ENCODE results near the gene SPATA31D1. TPM values are rescaled to one million over a fixed set of nuclear protein-coding genes. Genes with fewer than 3 reads are reported as not detected.
"Not testable (repeated sequence)": the region's sequence is repeated elsewhere in the genome, so short reads cannot be mapped to it uniquely, and the experiment has no call there.

SPATA31D1 gene
- total RNA-seq (not detected), polyA plus RNA-seq (not detected)
- long read RNA-seq, donor 1: 0 reads
- long read RNA-seq, donor 2: 0 reads

- 83 to 100% (median 93%) methylated on average over 1 of the region's 1 CpG for WGBS, 5 donors
- H3K4me3 ChIP-seq; H3K27me3 ChIP-seq (replicated peaks in 1 of 7); intact Hi-C loops (cut with DNase I; ENCODE audit: low total_unique reads); H3K36me3 ChIP-seq; H3K27ac ChIP-seq; H3K9me3 ChIP-seq; DNase-seq; H3K4me1 ChIP-seq: not testable (repeated sequence)
Observed at GRCh38 chr9:81988472-81988871, at the start of gene SPATA31D1. SPATA31D1 (plus strand) TSS chr9:81988772; CDS start chr9:81988819, 47 bp downstream.

- H3K27me3 ChIP-seq (replicated peaks in 1 of 7); H3K36me3 ChIP-seq; H3K4me3 ChIP-seq; intact Hi-C loops (cut with DNase I; ENCODE audit: low total_unique reads); H3K27ac ChIP-seq; H3K4me1 ChIP-seq; H3K9me3 ChIP-seq; DNase-seq: not testable (repeated sequence)
- no CpG with 5 or more reads among the region's 2 CpGs for WGBS, 5 donors
Observed at GRCh38 chr9:81943393-81943792, 45.2 kb upstream of the SPATA31D1 start, which contains the start of gene SPATA31D3. SPATA31D3 (plus strand) TSS chr9:81943500; CDS start chr9:81943586, 86 bp downstream.

- 40 to 88% (median 58%) methylated on average over 1 of the region's 3 CpGs; no CpG with 5 or more reads in 2 of the 5 donors for WGBS, 5 donors
- H3K36me3 ChIP-seq; H3K9me3 ChIP-seq; intact Hi-C loops (cut with DNase I; ENCODE audit: low total_unique reads); H3K27ac ChIP-seq; H3K4me1 ChIP-seq; H3K27me3 ChIP-seq (replicated peaks in 1 of 7); H3K4me3 ChIP-seq; DNase-seq: not testable (repeated sequence)
Observed at GRCh38 chr9:81948650-81949049, 39.9 kb upstream of the SPATA31D1 start.

- TF ChIP-seq POLR2A (IDR thresholded peaks at IDR 0.05): no peak
- TF ChIP-seq POLR2AphosphoS5 (IDR thresholded peaks at IDR 0.05): no peak
- TF ChIP-seq CTCF (IDR thresholded peaks at IDR 0.05 in 8 of 11, conservative IDR thresholded peaks at IDR 0.05 in 3 of 11): no peak
- no peaks in the 10 kb centered on the region for H3K4me1 ChIP-seq
- H3K9me3 ChIP-seq: peaks cover 4 to 41% (median 37%) of the 10 kb centered on the region in 8 donors
- DNase-seq: no peak
- no peak overlapping the region for H3K27ac ChIP-seq
- no peak overlapping the region for H3K4me3 ChIP-seq
- no peaks in the 10 kb centered on the region for H3K27me3 ChIP-seq (replicated peaks in 1 of 7)
- intact Hi-C loops (cut with DNase I; ENCODE audit: low total_unique reads): no loop called here
- 91 to 100% (median 97%) methylated on average over 1 of the region's 1 CpG for WGBS, 5 donors
- H3K36me3 ChIP-seq: no peaks in the 10 kb centered on the region
Observed at GRCh38 chr9:81953096-81953495, 35.5 kb upstream of the SPATA31D1 start.

- DNase-seq: no peak
- H3K4me3 ChIP-seq: no peak overlapping the region
- H3K27ac ChIP-seq: no peak overlapping the region
- peaks cover 4 to 41% (median 37%) of the 10 kb centered on the region in 8 donors for H3K9me3 ChIP-seq
- TF ChIP-seq POLR2AphosphoS5 (IDR thresholded peaks at IDR 0.05) (no peak), POLR2A (IDR thresholded peaks at IDR 0.05) (no peak), CTCF (IDR thresholded peaks at IDR 0.05 in 8 of 11, conservative IDR thresholded peaks at IDR 0.05 in 3 of 11) (no peak)
- intact Hi-C loops (cut with DNase I; ENCODE audit: low total_unique reads): no loop called here
- H3K4me1 ChIP-seq: no peaks in the 10 kb centered on the region
- H3K36me3 ChIP-seq: no peaks in the 10 kb centered on the region
- H3K27me3 ChIP-seq (replicated peaks in 1 of 7): no peaks in the 10 kb centered on the region
Observed at GRCh38 chr9:81955625-81956024, 32.9 kb upstream of the SPATA31D1 start.
